Peyer's patch (tissue), 4 donors: ENCODE results near the gene AOAH. TPM values are rescaled to one million over a fixed set of nuclear protein-coding genes. Genes with fewer than 3 reads are reported as not detected.

Experiments used
- DNase-seq, 3 donors: peaks; one replicate each; pipeline ENCODE4 v3.0.0-alpha.2; 2017 to 2019
- H3K27ac ChIP-seq, 4 donors: fragments of 200-600 bp; sonication (generic); one replicate each; pipeline ENCODE4 v1.5.1; 2016 to 2019
- H3K27me3 ChIP-seq, 2 donors: fragments of 200-600 bp; sonication (generic); one replicate each; pipeline ENCODE4 v1.5.1; 2019
- H3K36me3 ChIP-seq, 3 donors: fragments of 200-600 bp; sonication (generic); one replicate each; pipeline ENCODE4 v1.5.1; 2016 to 2019
- H3K4me1 ChIP-seq, 4 donors: fragments of 200-600 bp; sonication (generic); one replicate each; pipeline ENCODE4 v1.5.1; 2016 to 2019
- H3K4me3 ChIP-seq, 4 donors: fragments of 200-600 bp; sonication (generic); 1 replicate in 3 of 4; 2 replicates in 1 of 4; pipeline ENCODE4 v1.5.1; 2016 to 2019; ENCODE audit warnings: mild to moderate bottlenecking in 1 of 4
- H3K9me3 ChIP-seq, 4 donors: fragments of 200-600 bp; sonication (generic); one replicate each; pipeline ENCODE4 v1.5.1; 2016 to 2019; ENCODE audit warnings: mild to moderate bottlenecking in 1 of 4
- CTCF ChIP-seq, 6 experiments: fragments of 450-650 bp in 4 of 6; fragments of 200-600 bp in 2 of 6; sonication (generic) in 1 of 6; IDR thresholded peaks; one replicate each; pipeline ENCODE4 v1.5.1; 2017 to 2019; ENCODE audit warnings: antibody characterized with exemption in 6 of 6, mild to moderate bottlenecking in 3 of 6, moderate library complexity in 1 of 6
- POLR2A ChIP-seq, 2 donors: fragments of 450-650 bp; IDR thresholded peaks; one replicate each; pipeline ENCODE4 v1.5.1; 2017; ENCODE audit warnings: antibody characterized with exemption in 2 of 2, mild to moderate bottlenecking in 2 of 2, moderate library complexity in 2 of 2
- total RNA-seq, 4 donors: library from RNA; depleted of rRNA; stranded (reverse); fragments of >200 nt; gene quantifications; one replicate each; pipeline ENCODE4 v1.1.0, GENCODE V29; 2016

Gene AOAH
- total RNA-seq, 4 donors from 2014 or later = 33.3 to 60.2 (median 43.6) TPM

- Histone ChIP-seq H3K4me1 (no peaks in the 10 kb centered on the region), H3K36me3 (peaks cover 0 to 8% (median 0%) of the 10 kb centered on the region in 3 donors), H3K9me3 (no peaks in the 10 kb centered on the region), H3K4me3 (no peak overlapping the region), H3K27ac (no peak overlapping the region), H3K27me3 (no peaks in the 10 kb centered on the region)
- TF ChIP-seq CTCF (IDR thresholded peaks at IDR 0.05) = no peak
- TF ChIP-seq POLR2A (IDR thresholded peaks at IDR 0.05) = no peak
- DNase-seq = no peak
These were observed 108.3 kb downstream of the AOAH start for GRCh38 chr7:36615852-36616540.

- Histone ChIP-seq H3K4me1 (no peaks in the 10 kb centered on the region), H3K27me3 (no peaks in the 10 kb centered on the region), H3K36me3 (peaks cover 0 to 7% (median 0%) of the 10 kb centered on the region in 3 donors), H3K27ac (no peak overlapping the region), H3K4me3 (no peak overlapping the region), H3K9me3 (no peaks in the 10 kb centered on the region)
- TF ChIP-seq CTCF (IDR thresholded peaks at IDR 0.05) (no peak), POLR2A (IDR thresholded peaks at IDR 0.05) (no peak)
- DNase-seq = no peak
These were observed 109.3 kb downstream of the AOAH start for GRCh38 chr7:36614959-36615358.

- no peak for DNase-seq
- H3K27me3 ChIP-seq = no peaks in the 10 kb centered on the region
- H3K27ac ChIP-seq = no peak overlapping the region
- H3K4me1 ChIP-seq = no peaks in the 10 kb centered on the region
- no peaks in the 10 kb centered on the region for H3K9me3 ChIP-seq
- no peak overlapping the region for H3K4me3 ChIP-seq
- peaks cover 0 to 7% (median 0%) of the 10 kb centered on the region in 3 donors for H3K36me3 ChIP-seq
- no peak for TF ChIP-seq POLR2A (IDR thresholded peaks at IDR 0.05)
- no peak for TF ChIP-seq CTCF (IDR thresholded peaks at IDR 0.05)
These were observed 111.2 kb downstream of the AOAH start for GRCh38 chr7:36613031-36613614.

- no peak for DNase-seq
- H3K4me3 ChIP-seq = no peak overlapping the region
- H3K9me3 ChIP-seq = no peaks in the 10 kb centered on the region
- H3K4me1 ChIP-seq = no peaks in the 10 kb centered on the region
- peaks cover 0 to 5% (median 0%) of the 10 kb centered on the region in 3 donors for H3K36me3 ChIP-seq
- no peak overlapping the region for H3K27ac ChIP-seq
- no peaks in the 10 kb centered on the region for H3K27me3 ChIP-seq
- TF ChIP-seq POLR2A (IDR thresholded peaks at IDR 0.05) (no peak), CTCF (IDR thresholded peaks at IDR 0.05) (no peak)
These were observed 112.6 kb downstream of the AOAH start for GRCh38 chr7:36611703-36612102.

GRCh38 chr7:36607721-36608095 lies 116.6 kb downstream of the AOAH start:
- Histone ChIP-seq H3K27me3 (no peaks in the 10 kb centered on the region), H3K27ac (no peak overlapping the region), H3K4me3 (no peak overlapping the region), H3K9me3 (no peaks in the 10 kb centered on the region), H3K4me1 (no peaks in the 10 kb centered on the region), H3K36me3 (no peaks in the 10 kb centered on the region)
- DNase-seq = no peak
- no peak for TF ChIP-seq CTCF (IDR thresholded peaks at IDR 0.05)
- no peak for TF ChIP-seq POLR2A (IDR thresholded peaks at IDR 0.05)
